Lower leg skin (tissue), 3 donors: ENCODE measurements around the gene CPPED1.

ENCODE experiments used
- POLR2A ChIP-seq, 2 donors: fragments of 450-650 bp; IDR thresholded peaks; one replicate each; pipeline ENCODE4 v1.6.1; 2016 to 2017; ENCODE audit warnings: antibody characterized with exemption in 2 of 2, mild to moderate bottlenecking in 1 of 2, moderate library complexity in 1 of 2
- TF ChIP-seq, protein P1 (sequence below), 3 donors: fragments of 450-650 bp; IDR thresholded peaks; one replicate each; pipeline ENCODE4 v1.5.1; 2016; ENCODE audit warnings: antibody characterized with exemption in 3 of 3, mild to moderate bottlenecking in 3 of 3, moderate library complexity in 2 of 3

DNA sequence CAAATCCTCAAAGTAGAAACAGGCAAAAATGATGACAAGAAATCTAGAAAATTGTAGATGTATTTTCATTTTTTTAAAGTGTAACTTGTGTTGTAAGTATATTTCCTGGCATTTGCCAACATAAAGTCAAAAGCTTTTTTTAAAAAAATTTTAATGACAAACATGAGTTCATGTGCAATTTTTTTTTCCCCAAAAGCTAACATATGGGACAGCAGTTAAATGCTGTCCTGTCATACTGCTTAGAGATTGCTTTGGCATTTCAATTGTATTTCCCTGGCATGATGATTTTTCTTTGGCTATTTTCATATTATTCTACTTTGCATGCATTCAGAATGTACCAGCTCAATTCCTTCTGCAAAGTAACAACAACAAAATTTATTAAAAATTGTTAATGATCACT lies 24.5 kb upstream of the CPPED1 start:
- TF ChIP-seq, protein P1, sequence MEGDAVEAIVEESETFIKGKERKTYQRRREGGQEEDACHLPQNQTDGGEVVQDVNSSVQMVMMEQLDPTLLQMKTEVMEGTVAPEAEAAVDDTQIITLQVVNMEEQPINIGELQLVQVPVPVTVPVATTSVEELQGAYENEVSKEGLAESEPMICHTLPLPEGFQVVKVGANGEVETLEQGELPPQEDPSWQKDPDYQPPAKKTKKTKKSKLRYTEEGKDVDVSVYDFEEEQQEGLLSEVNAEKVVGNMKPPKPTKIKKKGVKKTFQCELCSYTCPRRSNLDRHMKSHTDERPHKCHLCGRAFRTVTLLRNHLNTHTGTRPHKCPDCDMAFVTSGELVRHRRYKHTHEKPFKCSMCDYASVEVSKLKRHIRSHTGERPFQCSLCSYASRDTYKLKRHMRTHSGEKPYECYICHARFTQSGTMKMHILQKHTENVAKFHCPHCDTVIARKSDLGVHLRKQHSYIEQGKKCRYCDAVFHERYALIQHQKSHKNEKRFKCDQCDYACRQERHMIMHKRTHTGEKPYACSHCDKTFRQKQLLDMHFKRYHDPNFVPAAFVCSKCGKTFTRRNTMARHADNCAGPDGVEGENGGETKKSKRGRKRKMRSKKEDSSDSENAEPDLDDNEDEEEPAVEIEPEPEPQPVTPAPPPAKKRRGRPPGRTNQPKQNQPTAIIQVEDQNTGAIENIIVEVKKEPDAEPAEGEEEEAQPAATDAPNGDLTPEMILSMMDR (IDR thresholded peaks at IDR 0.05), result no peak
- no peak for TF ChIP-seq POLR2A (IDR thresholded peaks at IDR 0.05)
